GM21360 (cell line): ENCODE data around the gene KCNAB2.

ENCODE experiments used
- ATAC-seq: cut with Tn5 transposase; IDR thresholded peaks from one replicate; pipeline ENCODE4 v1.9.1; 2021; ENCODE audit warnings: mild to moderate bottlenecking, moderate library complexity; ENCODE audit not compliant: unreplicated experiment

KCNAB2 gene

DNA sequence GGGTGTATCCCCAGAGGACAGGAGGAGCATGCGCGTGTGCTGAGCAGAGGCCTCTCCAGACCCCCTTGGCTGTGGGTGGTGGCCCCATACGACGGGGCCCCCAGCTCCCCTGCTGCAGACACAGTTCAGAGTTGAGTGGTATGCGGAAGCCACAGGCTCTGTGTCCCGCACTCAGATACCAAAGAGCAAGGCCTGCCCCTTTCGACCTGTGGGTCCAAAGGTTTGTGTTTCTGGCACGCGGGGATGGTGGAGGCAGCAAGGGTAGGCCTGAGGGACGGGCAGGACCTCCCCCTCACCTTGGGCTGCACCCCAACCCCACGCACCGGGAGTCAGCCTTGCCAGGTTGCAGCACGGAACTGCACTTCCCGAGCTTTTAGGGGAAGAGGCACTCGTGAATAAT is at the start of gene KCNAB2:
TSS of gene KCNAB2 (plus strand) at position 328 of the 400 bp plus-strand sequence. CDS start 5,649 bp downstream, outside the sequence.
- ATAC-seq: no peak

DNA sequence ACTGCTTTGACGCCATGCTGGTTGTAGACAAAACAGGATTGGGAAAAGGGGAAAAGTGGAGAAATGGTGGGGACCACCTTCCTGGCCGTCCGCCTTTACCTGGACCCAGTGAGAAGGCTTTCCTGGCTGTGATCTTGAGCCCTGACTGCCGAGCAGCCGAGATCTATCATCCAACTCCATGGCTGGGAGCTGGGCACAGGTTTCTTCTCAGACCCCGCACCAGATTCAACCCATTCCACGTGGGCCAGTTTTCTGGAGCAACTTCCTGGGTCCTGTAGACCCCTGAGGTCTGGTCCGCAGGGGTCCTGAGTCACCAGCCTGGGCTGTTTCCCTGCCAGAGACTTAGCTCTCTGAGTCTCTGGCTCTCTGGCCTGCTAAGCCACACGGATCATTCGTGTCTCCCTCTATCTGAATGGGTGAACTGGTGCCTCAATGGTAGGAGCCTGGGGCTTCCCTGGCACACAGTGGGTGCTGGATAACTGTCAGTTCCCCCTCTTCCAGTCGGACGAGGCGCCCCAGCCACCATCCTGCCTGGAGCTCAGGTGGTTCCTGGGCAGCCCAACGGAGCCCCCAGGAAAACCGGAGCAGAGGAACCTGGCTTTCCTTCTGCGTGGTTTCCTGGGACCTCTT is 48.9 kb upstream of the KCNAB2 start:
- no peak for ATAC-seq

DNA sequence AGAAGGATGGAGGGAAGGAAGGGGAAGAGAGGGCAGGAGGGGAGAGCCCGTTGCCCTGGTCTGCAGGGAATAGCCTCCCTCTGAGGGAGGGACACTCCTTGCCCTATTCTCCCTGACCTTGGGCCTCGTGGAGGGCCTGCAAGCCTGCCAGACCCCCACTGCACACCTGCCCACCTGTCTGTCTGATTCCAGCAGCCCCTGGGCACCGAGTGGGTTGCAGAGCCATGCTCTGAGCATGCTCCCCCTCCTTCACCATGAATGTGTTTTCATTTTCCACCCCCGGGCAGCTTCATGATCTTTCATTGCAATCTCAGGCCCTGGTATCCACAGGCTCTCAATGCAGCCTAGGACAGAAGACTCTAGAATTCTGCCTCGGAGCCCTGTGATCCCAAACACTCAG is 48.4 kb upstream of the KCNAB2 start:
- no peak for ATAC-seq

DNA sequence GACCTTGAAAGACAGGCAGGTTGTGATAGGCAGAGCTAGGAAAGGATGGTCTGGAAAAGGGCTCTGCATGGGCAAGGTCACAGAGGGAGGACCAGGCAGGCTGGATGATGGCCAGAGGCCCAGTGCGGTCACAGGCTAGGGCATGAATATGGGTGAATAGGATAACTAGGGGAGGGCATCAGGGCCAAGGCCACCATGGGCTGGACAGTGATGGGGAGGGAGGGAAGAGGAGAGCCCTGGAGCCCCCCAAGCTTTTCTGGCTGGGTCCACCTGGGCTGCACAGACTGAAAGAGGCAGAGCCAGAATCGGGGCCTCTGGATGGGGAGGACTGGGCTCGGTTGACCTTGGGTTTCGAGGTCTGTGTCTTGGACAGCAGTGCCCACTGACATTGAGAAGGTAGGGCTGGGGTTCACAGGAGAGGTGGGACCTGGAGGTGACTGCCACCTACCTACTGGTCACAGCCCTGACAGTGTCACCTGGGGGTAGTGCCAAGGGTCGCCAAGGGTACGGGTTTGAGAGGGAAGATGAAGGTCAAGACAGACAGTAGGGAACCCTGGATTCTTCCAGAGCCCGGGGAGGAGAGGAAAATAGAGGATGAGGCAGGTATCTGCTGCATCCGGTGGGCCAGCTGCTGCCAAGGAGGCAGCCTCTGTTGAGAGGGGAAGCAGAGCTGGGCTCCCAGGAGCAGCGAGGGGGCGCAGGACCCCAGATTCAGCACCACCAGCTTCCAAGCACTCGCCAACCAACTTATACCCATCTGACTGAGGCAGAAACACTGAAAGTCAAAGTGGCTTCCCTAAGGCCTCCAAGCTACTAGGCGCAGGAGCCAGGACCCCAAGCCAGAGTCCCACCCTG is 47.4 kb upstream of the KCNAB2 start:
- ATAC-seq: no peak

DNA sequence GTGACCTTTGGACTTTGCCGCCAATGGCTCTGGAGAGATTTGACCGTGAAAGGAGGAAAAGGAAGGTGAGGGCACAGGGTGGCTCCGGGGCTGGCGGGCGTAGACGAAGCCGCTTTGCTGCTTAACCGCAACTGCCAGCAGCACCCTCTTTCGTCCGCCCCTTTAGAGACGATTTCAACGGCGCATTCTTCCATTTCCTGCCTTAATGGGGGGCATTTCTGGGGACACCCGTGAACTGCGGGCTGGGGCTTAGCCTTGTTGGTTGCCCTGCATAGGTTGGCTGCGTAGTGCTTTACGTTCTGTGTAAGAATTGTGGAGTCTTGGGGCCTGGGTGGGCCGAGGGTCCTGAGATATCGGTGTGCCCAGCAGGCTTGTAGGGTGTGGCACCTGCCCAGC is 46.8 kb upstream of the KCNAB2 start:
- ATAC-seq: no peak

DNA sequence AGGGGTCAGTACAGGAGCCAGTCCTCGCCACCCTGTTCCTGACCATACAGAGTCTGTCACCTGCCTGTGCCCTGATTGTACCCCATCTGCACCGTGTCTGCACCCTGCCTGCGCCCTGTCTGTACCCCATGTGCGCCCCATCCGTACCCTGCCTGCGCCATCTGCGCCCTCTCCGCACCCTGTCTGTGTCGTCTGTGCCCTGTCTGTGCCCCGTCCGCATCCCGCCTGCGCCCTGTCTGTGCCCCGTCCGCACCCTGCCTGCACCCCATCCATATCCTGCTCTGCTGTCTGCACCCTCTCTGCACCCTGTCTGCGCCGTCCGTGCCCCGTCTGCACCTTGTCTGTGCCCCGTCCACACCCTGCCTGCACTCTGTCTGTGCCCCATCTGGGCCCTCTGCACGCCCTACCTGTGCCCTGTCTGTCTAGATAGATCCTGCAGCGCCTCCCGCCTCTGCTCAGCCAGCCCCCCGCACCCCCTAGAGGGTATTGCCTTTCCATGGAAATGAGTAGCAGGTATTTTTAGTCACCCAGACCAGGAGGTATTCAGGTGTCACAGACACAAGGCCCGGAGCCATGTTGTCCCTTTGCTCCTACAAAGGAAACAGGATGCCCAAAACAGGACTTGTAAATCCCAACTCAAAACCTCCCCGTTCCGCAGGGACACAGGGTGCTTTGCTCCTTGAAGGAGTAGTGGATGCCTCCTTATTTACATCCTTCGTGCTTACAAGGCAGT is 45.8 kb upstream of the KCNAB2 start:
- ATAC-seq: no peak

DNA sequence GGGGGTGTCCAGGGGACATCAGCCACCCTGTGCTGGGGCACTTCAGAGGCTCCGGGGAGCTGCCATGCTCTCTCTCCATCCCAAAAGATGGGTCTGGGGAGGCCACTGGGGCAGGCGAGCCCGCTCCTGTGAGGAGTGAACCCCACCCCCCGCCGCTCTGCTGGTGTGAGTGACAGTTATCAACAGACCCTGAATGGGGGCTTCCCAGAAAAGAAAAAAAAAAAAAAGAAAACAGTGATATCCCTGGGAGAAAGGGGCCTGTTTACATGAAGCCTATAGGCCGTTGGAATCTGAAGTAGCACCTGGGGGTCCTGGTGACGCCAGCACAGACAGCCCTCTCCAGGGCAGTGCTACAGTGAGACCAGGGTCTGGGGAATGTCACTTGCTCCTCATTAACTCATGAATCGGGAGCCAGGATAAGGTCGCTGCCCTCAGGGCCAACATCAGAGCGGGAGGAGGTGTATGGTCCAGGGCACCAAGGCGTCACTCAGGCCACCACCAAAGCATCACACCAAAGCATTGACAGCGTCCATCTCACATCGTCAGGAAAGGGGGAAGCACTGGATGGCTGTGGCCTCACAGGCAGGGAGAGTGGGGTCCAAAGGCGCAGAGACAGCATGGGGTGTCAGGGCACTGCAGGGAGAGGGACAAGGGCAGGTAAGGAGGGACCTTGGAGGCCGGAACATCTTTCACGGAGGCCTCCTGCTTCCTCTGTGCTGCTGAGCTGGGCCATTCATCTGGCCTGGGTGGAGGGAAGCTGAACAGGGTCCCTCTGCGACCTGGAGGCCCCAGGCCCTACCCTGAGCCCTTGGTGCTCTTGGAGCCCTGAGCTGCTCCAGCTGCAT is 45.0 kb upstream of the KCNAB2 start:
- no peak for ATAC-seq

DNA sequence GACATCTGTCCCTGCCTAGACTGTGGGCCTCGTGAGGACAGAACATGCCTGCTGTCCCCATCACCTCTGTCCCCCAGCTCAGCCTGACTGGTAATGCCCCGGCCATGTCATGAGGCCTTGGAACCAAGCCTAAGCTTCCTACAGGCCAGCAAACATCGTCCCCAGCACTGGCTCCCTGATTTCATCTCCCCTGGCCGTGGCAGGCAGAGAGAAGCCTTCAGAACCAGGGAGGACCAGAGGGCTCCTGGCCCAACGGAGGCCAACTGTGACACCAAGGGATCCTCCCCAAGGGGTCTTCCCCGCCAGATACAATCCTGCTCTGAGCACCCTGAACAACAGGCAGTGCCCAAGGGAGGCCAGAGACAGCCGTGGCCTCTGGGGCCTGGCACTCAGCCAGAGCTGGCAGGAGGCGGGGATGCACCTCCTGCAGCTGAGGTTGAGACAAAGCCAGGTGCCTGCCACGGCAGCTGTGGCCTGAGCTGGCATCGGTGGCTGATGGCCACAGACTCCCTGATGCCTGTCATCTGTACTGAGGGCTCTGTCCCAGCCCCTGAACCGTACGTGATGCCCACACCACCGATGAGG is 43.6 kb upstream of the KCNAB2 start:
- no peak for ATAC-seq

DNA sequence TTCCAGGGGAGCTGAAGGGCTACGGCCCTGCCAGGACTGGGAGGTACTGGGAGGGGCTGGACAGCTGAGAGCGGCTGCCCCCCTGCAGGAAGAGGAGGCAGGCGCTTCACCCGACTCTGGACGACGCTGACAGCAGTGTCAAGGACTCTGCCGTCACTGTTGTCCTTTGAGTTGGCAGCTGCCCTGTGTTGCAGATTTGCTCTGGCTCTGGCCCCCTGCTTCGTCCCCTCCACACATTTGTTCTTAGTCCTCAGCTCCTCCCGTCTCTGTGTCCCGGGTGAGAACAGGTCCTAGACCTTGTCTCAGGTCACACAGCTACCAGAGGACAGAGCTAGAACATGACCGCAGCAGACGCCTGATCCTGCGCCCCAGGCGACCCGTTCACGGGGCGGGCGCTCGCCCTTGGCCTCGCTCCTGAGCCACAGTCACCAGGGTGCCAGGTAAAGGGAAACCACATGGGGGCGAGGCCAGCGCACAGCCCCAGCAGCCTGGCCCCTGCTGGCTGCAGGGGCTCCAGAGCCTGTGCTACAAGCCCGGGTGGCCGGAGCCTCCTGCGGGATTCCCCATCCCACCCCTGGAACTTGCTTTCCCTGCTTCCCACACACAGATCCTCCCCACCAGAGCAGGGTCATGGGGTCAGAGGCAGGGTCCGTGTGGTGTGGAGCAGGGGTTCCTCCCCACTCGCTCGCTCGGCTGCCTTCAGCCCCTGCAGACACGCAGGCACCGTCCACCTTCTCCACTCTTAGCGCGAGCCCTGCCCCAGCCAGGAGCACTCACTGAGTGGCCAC is 42.8 kb upstream of the KCNAB2 start:
- no peak for ATAC-seq

DNA sequence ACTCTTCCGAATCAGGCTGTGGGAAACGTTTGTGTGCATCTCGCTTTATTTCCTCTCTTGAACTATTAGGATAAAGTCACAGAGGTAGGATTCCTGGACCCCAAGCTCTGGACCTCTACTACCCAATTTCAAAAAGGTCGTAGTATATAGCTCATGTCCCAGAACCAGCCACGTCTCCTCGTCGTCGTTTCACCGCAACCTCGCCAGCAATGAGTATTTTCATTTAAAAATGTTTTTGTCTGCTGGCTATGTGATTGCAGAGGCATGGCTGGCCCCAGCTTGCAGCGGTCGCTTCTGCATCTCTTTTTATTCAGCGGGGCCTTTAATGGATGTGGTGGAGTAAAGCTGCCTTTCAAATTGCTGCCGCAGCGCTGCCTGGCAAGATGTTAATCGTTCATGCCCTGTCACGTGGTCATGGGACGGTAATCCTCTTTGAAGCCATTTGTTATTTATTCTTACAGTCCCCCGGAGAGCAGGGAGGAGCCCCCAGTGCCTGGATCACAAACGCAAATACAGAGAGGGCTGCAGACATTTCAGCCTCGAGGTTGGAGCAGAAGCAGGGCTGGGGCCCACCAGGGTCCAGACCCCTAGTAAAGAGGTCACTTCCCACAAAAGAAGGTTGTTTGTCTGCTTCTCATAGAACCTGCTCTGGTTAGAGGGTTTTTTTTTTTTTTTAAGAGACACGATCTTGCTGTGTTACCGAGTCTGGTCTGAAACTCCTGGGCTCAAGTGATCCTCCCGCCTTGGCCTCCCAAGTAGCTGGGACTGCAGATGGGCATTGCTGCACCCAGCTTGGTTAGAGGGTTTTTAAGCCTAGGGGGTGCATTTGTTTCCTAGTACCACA is 41.9 kb upstream of the KCNAB2 start:
- ATAC-seq: no peak

DNA sequence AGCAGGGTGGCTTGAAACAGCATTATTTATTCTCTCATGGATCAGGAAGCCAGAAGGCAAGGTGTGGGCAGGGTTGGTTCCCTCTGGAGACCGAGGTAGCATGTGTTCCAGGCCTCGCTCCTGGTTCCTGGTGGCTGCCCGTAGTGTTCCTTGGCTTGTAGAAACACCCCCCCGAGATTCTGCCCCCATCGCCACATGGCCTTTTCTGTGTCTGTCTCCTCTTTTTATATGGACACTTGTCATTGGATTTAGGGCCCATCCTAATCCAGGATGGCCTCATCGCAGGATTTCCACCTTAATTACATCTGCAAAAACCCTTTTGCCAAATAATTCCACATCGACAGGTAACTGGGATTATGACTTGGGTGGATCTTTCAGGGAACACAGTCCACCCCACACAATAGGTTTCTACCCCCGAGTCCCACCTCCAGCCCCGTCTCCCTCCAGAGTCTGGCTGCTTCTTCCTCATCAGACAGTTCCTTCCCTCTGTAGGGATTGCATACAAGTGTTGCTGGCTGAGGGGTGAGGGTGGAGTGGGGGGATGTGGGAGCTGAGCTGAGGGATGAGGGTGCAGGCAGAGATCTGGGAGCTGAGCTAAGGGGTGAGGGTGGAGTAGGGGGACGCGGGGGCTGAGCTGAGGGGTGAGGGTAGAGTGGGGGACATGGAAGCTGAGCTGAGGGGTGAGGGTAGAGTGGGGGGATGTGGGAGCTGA is 41.1 kb upstream of the KCNAB2 start:
- no peak for ATAC-seq

DNA sequence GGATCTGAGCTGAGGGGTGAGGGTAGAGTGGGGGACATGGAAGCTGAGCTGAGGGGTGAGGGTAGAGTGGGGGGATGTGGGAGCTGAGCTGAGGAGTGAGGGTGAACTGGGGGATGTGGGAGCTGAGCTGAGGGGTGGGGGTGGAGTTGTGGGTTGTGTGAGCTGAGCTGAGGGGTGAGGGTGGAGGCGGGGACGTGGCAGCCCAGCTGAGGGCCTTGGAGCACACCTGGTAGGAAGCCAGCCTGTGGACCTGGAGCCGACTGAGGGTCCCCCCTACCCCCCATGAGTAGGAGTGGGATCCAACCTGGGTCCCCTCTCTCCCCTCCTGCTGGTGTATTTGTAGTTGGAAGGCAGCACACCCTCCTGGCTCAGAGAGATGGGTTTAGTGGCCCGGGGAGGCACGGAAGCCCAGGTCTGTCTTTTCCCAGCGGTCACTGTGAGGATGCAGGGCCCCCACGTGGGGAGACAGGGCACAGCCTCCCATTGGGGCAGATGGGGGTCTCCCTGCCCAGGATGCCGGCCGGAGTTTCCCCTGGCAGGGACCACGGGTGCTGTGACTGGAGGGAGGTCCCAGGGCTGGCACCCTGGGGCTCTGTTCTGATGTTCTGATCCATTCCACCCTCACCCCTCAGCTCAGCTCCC is 40.3 kb upstream of the KCNAB2 start:
- no peak for ATAC-seq

DNA sequence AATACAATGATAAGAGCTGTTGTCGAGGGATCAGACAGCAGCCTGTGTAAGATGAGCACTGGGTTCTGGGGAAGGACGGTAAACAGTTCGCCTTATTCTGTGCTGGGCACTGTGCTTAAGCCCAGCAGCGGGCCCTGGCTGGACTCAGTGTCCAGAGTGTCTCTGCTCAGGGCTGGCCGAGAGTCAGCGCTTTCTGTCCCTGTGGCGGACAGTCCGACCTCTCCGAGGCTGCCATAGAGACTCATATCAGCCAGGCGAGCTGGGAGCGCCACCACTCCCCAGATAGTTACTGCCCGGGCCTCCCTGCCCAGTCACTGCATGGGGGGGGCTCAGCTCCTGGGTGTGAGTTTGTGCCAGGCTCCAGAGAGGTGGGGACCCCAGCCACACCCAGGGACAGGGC is 38.8 kb upstream of the KCNAB2 start:
- ATAC-seq: no peak

DNA sequence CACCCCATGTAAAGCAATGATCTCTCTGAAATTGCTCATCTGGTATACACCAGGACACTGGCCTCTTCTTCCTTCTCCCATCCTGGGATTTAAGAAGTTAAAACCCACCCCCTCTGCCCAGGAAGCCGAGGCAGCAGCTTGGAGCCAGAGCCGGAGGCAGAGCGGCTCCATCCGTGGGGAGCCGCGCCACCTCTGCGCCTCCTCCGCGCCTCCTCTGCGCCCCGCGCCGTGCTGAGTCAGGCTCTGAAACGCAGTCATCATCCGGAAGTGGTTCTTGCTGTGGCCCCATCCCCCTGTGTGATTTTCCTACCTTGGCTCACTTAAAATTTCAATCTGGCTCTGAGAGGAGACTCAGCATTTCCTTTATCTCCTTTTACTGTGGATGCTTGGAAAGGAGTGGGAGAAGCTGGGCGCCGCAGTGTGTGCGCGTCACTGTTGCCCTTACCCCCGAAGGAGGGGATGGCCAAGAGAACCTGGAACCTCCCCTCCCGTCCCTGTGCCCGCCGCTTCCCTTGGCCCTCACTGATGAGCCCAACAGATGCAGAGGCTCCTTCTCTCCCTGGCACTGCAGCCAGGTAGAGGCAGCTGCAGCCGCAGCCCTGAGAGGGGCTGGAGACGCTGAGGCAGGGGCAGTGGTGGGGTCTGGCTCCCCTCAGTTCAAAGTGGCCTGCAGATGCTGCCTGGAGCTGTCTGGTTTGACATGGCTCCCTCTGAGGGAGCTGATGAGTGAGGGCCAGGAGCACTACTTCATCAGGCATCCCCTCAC is 38.2 kb upstream of the KCNAB2 start:
- ATAC-seq: no peak

DNA sequence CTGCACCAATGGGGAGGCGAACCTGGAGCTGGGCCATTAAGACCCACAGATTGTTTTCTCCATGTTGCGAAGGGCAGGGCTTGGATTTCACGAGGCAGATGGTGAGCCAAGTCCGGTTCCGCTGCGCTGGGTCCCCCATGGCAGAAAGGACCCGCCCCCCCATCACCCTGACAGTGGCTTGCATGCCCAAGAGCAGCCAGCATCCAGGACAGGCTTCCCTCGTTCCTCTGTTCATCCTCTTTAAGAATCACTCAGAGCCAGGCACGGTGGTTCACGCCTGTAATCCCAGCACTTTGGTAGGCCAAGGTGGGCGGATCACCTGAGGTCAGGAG is 37.6 kb upstream of the KCNAB2 start:
- no peak for ATAC-seq

DNA sequence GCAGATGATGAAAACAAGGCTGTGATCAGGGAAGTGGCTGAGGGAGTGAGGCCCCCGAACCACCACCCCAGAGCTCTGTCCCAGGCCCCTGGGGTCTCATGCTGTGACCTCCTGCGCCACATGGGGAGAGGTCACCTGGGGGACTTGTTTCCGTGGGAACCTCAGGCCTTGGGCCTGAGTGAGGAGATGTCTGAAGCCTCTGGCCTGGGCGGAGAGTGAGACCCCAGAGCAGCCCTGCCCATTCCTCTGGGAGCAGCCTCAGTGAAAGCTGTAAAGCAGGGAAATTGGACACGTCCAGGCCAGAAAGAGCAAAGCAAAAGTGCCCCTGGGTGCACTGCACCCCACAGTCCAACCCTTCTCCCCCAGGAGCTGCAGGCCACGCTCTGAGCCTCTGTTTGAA is 37.0 kb upstream of the KCNAB2 start:
- ATAC-seq: no peak
